DOHH2 (cell line): ENCODE measurements around the gene RHBDD3.

Experiments
- H3F3A ChIP-seq: fragments of 200-600 bp; sonication (generic), shearing (Covaris generic); 2 replicates; pipeline ENCODE4 v1.6.0; 2016; ENCODE audit warnings: antibody characterized with exemption, mild to moderate bottlenecking; ENCODE audit not compliant: control insufficient read depth, insufficient read depth
- H3K27ac ChIP-seq: fragments of 200-600 bp; sonication (generic); 2 replicates; pipeline ENCODE4 v1.5.1; 2014; ENCODE audit warnings: low read depth, mild to moderate bottlenecking, low read length, moderate library complexity
- H3K27me3 ChIP-seq: fragments of 200-600 bp; sonication (generic); 2 replicates; pipeline ENCODE4 v1.6.1; 2014; ENCODE audit warnings: mild to moderate bottlenecking, low read length, mixed read lengths; ENCODE audit not compliant: control insufficient read depth
- H3K36me3 ChIP-seq: fragments of 200-600 bp; sonication (generic); 2 replicates; pipeline ENCODE4 v1.6.1; 2014; ENCODE audit warnings: mild to moderate bottlenecking, low read length, moderate library complexity, mixed read lengths; ENCODE audit not compliant: control insufficient read depth
- H3K4me1 ChIP-seq: fragments of 200-600 bp; sonication (generic); 2 replicates; pipeline ENCODE4 v1.6.1; 2014; ENCODE audit warnings: mild to moderate bottlenecking, low read length, mixed read lengths; ENCODE audit not compliant: control insufficient read depth
- H3K4me2 ChIP-seq: fragments of 200-600 bp; sonication (generic); 2 replicates; pipeline ENCODE4 v1.6.0; 2014; ENCODE audit warnings: mild to moderate bottlenecking, low read length, moderate library complexity
- H3K4me3 ChIP-seq: fragments of 200-600 bp; sonication (generic); 2 replicates; pipeline ENCODE4 v1.5.1; 2014; ENCODE audit warnings: mild to moderate bottlenecking, low read length, mixed read lengths
- H3K79me2 ChIP-seq: fragments of 200-600 bp; sonication (generic); 2 replicates; pipeline ENCODE4 v1.6.1; 2014; ENCODE audit warnings: mild to moderate bottlenecking, low read length, mixed read lengths; ENCODE audit not compliant: control insufficient read depth
- H3K9me2 ChIP-seq: fragments of 200-600 bp; sonication (generic); replicated peaks from 2 replicates; pipeline ENCODE4 v1.6.1; 2014; ENCODE audit warnings: mild to moderate bottlenecking, low read length, mixed read lengths; ENCODE audit not compliant: control insufficient read depth
- H3K9me3 ChIP-seq: fragments of 200-600 bp; sonication (generic); 2 replicates; pipeline ENCODE4 v1.6.1; 2014; ENCODE audit warnings: antibody characterized with exemption, low read length, mixed read lengths; ENCODE audit not compliant: control insufficient read depth, insufficient read depth
- H4K20me1 ChIP-seq: fragments of 200-600 bp; sonication (generic); 2 replicates; pipeline ENCODE4 v1.6.0; 2014; ENCODE audit warnings: low read depth, mild to moderate bottlenecking, antibody characterized with exemption, low read length, moderate library complexity; ENCODE audit not compliant: control insufficient read depth, insufficient read depth
- CTCF ChIP-seq: fragments of 200-600 bp; sonication (generic); IDR thresholded peaks from one replicate; pipeline ENCODE4 v1.5.1; 2014; ENCODE audit warnings: antibody characterized with exemption, mild to moderate bottlenecking, low read depth, low read length; ENCODE audit not compliant: poor library complexity, severe bottlenecking
- EZH2phosphoT487 ChIP-seq: fragments of 200-600 bp; sonication (generic); IDR thresholded peaks from 2 replicates; pipeline ENCODE4 v1.6.1; 2017; ENCODE audit warnings: borderline replicate concordance, mild to moderate bottlenecking, antibody characterized with exemption, low read length, moderate library complexity, mixed read lengths

Gene RHBDD3

GRCh38 chr22:29258407-29259252 lies 9.2 kb downstream of the RHBDD3 start:
- no peaks in the 10 kb centered on the region for H3K9me2 ChIP-seq
- H3K4me1 ChIP-seq = no peaks in the 10 kb centered on the region
- H3K4me3 ChIP-seq = no peak overlapping the region
- no peaks in the 10 kb centered on the region for H3F3A ChIP-seq
- no peaks in the 10 kb centered on the region for H3K79me2 ChIP-seq
- no peaks in the 10 kb centered on the region for H4K20me1 ChIP-seq
- no peak overlapping the region for H3K4me2 ChIP-seq
- H3K36me3 ChIP-seq = peaks cover 2% of the 10 kb centered on the region; the same call in 1 of the 2 replicates
- no peak overlapping the region for H3K27ac ChIP-seq
- TF ChIP-seq EZH2phosphoT487 (no peak), CTCF (no peak)
- H3K27me3 ChIP-seq = no peaks in the 10 kb centered on the region
- H3K9me3 ChIP-seq = no peaks in the 10 kb centered on the region

DNA sequence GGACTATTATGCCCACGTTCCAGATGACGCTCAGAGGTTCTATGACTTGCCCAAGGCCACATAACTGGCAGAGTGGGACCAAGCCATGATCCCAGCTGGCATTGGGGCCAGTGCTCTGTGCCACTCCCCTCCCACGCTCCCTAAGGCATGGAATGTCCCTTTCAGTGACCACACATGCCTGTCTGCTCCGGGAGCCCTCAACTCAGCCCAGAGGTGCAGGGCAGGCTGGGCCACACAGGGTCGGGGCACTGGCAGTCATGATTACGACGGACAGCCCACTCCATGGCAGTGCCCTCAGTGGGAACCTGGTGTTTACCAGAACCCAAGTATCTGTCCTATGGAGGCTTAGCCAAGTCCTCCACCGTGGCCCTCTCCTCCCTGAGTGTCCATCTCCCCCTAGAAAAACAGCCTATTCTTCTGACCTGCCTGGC lies 10.0 kb downstream of the RHBDD3 start:
- Histone ChIP-seq H3K4me3 (no peak overlapping the region), H4K20me1 (no peaks in the 10 kb centered on the region), H3K9me2 (no peaks in the 10 kb centered on the region), H3K27me3 (no peaks in the 10 kb centered on the region), H3K36me3 (no peaks in the 10 kb centered on the region), H3K4me2 (no peak overlapping the region), H3K27ac (no peak overlapping the region), H3K9me3 (no peaks in the 10 kb centered on the region), H3K4me1 (no peaks in the 10 kb centered on the region), H3F3A (no peaks in the 10 kb centered on the region), H3K79me2 (no peaks in the 10 kb centered on the region)
- no peak for TF ChIP-seq CTCF
- TF ChIP-seq EZH2phosphoT487 = no peak

DNA sequence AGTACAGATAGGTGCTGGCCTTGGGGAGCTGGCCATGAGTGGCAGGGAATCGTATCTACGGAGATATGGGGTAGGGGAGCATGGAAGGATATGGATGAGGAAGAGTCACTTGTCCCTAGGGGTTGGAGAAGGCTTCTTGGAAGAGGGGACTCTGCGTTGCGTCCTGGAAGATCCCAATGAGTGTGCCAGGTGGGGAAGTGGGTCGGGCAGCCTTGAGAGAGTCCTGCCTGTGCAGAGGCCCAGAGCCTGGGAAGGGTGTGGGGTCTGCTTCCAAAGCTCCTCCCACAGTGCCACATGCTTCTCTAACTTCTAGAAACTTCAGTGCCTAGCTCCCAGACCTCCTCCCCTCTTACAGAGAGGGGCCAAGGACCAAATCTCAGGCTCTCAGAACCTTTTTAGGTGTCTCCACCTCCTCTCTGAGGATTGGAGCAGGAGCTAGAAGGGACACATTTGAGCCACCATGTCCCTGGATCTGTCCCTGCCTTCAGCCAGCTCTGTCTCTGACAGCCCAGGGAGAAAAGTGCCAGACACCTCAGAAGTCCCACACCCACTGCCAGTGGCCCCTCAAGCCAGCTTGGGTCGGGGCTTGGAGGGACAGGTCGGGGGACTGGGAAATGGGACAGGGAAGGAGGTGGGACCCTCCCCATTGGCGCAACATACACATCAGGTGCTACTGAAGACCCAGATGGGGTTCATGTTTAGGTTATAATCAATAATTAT lies 11.0 kb downstream of the RHBDD3 start:
- Histone ChIP-seq H4K20me1 (no peaks in the 10 kb centered on the region), H3K9me2 (no peaks in the 10 kb centered on the region), H3K36me3 (no peaks in the 10 kb centered on the region), H3K27me3 (no peaks in the 10 kb centered on the region), H3K4me2 (no peak overlapping the region), H3F3A (no peaks in the 10 kb centered on the region), H3K79me2 (no peaks in the 10 kb centered on the region), H3K27ac (no peak overlapping the region), H3K4me1 (no peaks in the 10 kb centered on the region), H3K9me3 (no peaks in the 10 kb centered on the region), H3K4me3 (no peak overlapping the region)
- TF ChIP-seq EZH2phosphoT487 (no peak), CTCF (no peak)
